Lower leg skin (tissue), 4 donors: ENCODE measurements around the gene TDRD9. TPM values are rescaled to one million over a fixed set of nuclear protein-coding genes. Genes with fewer than 3 reads are reported as not detected.

Experiments used
- DNase-seq, 2 donors: peaks; one replicate each; pipeline ENCODE4 v3.0.0-alpha.2; 2019; ENCODE audit warnings: low spot score in 2 of 2
- H3K4me3 ChIP-seq: fragments of 200-600 bp; sonication (generic); 2 replicates; pipeline ENCODE4 v1.5.1; 2017; ENCODE audit warnings: mild to moderate bottlenecking, low read depth; ENCODE audit not compliant: poor library complexity, severe bottlenecking
- POLR2A ChIP-seq, 2 donors: fragments of 450-650 bp; IDR thresholded peaks; one replicate each; pipeline ENCODE4 v1.6.1; 2016 to 2017; ENCODE audit warnings: antibody characterized with exemption in 2 of 2, mild to moderate bottlenecking in 1 of 2, moderate library complexity in 1 of 2
- WGBS, 2 donors: methylation state at CpG; one replicate each; pipeline ENCODE4 v1.1.5; 2018; 5-methylcytosine and 5-hydroxymethylcytosine counted together
- intact Hi-C: fragments of 100-400 bp; cut with DNase I; formaldehyde crosslinking; loops from one replicate; pipeline ENCODE4 v1.15.0; 2023; ENCODE audit warnings: low total_unique reads
- total RNA-seq, 4 donors: library from RNA; depleted of rRNA; stranded (reverse); fragments of >200 nt; gene quantifications; one replicate each; pipeline ENCODE4 v1.1.0, GENCODE V29; 2016
- TF ChIP-seq, protein P1 (sequence below), 3 donors: fragments of 450-650 bp; IDR thresholded peaks; one replicate each; pipeline ENCODE4 v1.5.1; 2016; ENCODE audit warnings: antibody characterized with exemption in 3 of 3, mild to moderate bottlenecking in 3 of 3, moderate library complexity in 2 of 3

Gene TDRD9
- total RNA-seq, 4 donors from 2014 or later: 0.15 to 0.49 (median 0.16) TPM

DNA sequence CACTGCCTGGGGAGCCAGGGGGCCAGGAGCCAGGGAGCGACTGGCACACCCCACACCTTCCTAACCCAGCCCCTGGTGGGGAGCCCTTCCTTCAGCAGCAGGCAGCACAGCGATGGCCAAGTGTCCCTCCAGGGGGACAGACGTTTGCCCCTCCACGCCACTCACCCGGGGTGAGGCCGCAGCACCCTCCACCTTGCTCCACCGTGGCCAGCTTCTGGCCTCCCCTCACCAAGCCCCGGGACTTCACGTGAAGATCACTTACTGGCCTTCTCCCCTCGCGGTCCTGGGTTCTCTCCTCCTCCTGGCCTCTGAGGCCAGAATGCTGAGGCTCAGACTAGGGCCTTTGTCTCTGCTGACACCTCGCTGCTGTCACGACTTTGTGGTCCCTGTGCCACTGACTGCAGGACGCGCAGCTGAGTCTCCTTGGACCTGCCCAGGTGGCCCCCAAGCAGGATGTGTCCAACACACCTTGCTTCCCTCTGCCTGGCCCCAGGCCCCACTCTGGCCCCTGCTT is 153.8 kb downstream of the TDRD9 start:
- TF ChIP-seq, protein P1, sequence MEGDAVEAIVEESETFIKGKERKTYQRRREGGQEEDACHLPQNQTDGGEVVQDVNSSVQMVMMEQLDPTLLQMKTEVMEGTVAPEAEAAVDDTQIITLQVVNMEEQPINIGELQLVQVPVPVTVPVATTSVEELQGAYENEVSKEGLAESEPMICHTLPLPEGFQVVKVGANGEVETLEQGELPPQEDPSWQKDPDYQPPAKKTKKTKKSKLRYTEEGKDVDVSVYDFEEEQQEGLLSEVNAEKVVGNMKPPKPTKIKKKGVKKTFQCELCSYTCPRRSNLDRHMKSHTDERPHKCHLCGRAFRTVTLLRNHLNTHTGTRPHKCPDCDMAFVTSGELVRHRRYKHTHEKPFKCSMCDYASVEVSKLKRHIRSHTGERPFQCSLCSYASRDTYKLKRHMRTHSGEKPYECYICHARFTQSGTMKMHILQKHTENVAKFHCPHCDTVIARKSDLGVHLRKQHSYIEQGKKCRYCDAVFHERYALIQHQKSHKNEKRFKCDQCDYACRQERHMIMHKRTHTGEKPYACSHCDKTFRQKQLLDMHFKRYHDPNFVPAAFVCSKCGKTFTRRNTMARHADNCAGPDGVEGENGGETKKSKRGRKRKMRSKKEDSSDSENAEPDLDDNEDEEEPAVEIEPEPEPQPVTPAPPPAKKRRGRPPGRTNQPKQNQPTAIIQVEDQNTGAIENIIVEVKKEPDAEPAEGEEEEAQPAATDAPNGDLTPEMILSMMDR (IDR thresholded peaks at IDR 0.05): no peak
- TF ChIP-seq POLR2A (IDR thresholded peaks at IDR 0.05): no peak
- intact Hi-C loops: loop anchor here (10.0 kb wide), 1 partner anchor 563 kb away; no protein-coding TSS in a partner anchor
- DNase-seq: no peak
- WGBS, 2 donors: 81 to 92% methylated on average over 15 of the region's 15 CpGs
- H3K4me3 ChIP-seq: no peak overlapping the region

DNA sequence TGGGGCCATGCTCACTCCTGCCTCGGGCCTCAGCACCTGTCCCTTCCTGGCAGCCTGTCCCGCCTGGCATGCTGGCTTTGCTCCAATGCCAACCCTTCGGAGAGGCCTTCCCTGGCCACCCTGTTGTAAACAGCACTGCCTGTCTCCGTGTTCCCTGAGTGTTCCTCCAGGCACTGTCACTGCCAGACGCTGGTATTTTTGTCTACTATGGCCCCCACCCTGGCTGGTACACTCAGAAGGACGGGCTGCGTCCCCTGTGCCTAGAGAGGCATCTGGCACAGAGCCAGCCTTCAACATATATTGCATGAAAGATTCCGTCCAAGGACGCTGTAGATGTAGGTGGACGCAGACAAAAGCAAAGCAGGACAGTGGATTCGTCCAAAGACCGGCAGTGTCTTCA is 154.6 kb downstream of the TDRD9 start:
- intact Hi-C loops: loop anchor here (10.0 kb wide), 1 partner anchor 562 kb away; no protein-coding TSS in a partner anchor

DNA sequence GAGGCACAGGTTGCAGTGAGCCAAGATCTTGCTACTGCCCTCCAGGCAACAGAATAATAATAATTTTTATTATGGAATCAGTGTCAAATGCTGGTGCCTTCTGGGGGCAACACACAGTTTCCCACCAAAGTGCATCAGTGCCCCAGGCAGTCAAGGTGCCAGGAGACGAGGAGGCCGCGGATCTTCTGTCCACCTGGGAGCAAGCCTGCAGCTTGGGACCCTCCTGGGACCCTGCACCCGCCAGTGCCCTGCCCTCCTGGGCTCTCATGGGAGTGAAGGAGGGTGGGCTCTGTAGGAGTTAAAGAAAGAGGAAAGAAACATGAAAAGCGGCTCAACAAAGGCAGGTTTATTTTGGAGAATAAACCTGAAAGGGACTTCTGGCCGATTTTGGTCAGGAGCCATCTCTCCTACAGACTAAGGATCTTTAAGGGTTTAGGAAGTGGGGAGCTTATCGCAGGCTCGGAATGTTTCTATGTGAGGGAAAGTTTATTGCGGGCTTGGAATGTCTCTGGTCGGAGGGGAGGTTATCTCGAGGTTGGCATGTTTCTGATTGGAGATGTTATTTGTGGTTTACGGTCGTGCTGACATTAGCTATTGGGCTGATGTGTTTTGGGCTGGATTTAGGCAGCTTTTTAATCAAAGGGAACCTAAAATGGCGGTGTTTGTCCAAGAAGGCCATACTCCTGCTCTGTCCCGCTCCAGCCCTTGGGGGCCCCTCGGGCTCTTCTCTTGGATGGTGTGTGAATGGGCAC is 156.2 kb downstream of the TDRD9 start:
- no peak for TF ChIP-seq POLR2A (IDR thresholded peaks at IDR 0.05)
- TF ChIP-seq, protein P1 (IDR thresholded peaks at IDR 0.05): no peak
- WGBS, 2 donors: 66 to 67% methylated on average over 16 of the region's 16 CpGs
- intact Hi-C loops: loop anchor here (5.0 to 10.0 kb wide), 2 partner anchors 478 to 560 kb away; no protein-coding TSS in a partner anchor
- no peak for DNase-seq
- H3K4me3 ChIP-seq: no peak overlapping the region

More for the DNA sequence above, 154.6 kb downstream of the TDRD9 start:
- WGBS, 2 donors: 56 to 57% methylated on average over 12 of the region's 12 CpGs
- TF ChIP-seq, protein P1 (IDR thresholded peaks at IDR 0.05): no peak
- no peak for TF ChIP-seq POLR2A (IDR thresholded peaks at IDR 0.05)
- DNase-seq: no peak
- H3K4me3 ChIP-seq: no peak overlapping the region

DNA sequence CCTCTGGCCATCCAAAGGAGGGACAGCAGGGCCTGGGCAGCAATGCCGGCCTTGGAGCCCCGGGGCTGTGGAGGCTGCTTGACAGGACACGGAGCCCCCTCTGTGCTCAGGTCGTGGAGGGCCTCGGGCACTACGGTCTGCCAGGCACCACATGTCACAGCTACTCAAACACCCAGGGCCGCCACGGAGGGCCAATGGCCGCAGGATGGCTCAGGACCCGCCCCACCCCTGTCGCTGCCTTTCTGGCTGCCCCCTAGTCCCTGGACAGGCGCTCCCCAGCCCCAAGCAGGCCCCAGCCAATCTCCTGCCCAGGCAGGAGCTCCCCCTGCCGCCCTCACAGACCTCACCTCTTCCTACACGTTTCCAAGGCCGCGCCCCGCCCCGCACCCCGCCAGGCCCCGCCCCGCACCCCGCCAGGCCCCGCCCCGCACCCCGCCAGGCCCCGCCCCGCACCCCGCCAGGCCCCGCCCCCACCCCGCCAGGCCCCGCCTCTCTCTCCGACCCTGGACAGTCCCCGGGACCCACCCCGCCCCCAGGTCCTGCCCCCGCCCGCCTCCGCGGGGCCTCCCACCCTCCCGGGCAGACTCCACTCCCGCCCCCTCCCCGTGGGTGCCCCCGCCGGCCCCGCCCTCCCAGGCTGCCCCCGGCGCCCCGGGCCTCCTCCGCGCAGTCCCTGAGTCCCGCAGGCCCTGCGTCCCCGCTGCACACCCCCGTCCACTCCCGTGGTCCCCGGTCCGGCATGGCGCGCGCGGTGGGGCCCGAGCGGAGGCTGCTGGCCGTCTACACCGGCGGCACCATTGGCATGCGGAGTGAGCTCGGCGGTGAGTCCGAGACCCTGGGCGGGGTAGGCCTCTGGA is 157.0 kb downstream of the TDRD9 start, which contains the start of gene ASPG:
Gene ASPG (plus strand): TSS at position 669 of the 857 bp plus-strand sequence. CDS start 71 bp downstream, at position 740.
- WGBS, 2 donors: 10 to 11% methylated on average over 8 to 18 of the region's 70 CpGs
- no peak for DNase-seq
- H3K4me3 ChIP-seq: no peak within 1 kb of the TSS
- TF ChIP-seq, protein P1 (IDR thresholded peaks at IDR 0.05): no peak
- TF ChIP-seq POLR2A (IDR thresholded peaks at IDR 0.05): no peak
- intact Hi-C loops: loop anchor here (5.0 to 10.0 kb wide), 2 partner anchors 477 to 560 kb away; no protein-coding TSS in a partner anchor

DNA sequence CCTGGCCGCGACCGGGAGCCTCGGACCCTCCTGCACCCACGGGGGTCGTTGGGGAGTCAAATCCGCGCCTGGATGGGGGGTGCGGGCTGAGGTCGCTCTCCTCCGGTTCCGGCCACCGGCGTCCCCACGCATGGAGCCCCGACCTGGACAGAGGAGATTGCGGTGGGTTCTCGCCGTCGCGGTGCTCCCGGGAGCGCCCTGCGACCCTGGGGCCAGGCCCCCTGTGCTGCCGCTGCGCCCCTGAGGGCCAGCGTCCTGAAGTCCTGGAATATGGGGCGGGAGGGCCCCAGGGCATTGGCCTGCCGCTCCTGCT is 157.6 kb downstream of the TDRD9 start:
- WGBS, 2 donors: 50 to 58% methylated on average over 1 to 21 of the region's 29 CpGs
- intact Hi-C loops: loop anchor here (5.0 to 10.0 kb wide), 2 partner anchors 476 to 559 kb away; no protein-coding TSS in a partner anchor
- H3K4me3 ChIP-seq: no peak overlapping the region
- DNase-seq: no peak
- TF ChIP-seq POLR2A (IDR thresholded peaks at IDR 0.05): no peak
- TF ChIP-seq, protein P1 (IDR thresholded peaks at IDR 0.05): no peak
